ENCODE data around the gene ZNF827. TPM values are rescaled to one million over a fixed set of nuclear protein-coding genes. Genes with fewer than 3 reads are reported as not detected.

The ZNF827 gene
- total RNA-seq, 4 donors from 2014 or later, result 8.1 to 21.7 (median 8.3) TPM

DNA sequence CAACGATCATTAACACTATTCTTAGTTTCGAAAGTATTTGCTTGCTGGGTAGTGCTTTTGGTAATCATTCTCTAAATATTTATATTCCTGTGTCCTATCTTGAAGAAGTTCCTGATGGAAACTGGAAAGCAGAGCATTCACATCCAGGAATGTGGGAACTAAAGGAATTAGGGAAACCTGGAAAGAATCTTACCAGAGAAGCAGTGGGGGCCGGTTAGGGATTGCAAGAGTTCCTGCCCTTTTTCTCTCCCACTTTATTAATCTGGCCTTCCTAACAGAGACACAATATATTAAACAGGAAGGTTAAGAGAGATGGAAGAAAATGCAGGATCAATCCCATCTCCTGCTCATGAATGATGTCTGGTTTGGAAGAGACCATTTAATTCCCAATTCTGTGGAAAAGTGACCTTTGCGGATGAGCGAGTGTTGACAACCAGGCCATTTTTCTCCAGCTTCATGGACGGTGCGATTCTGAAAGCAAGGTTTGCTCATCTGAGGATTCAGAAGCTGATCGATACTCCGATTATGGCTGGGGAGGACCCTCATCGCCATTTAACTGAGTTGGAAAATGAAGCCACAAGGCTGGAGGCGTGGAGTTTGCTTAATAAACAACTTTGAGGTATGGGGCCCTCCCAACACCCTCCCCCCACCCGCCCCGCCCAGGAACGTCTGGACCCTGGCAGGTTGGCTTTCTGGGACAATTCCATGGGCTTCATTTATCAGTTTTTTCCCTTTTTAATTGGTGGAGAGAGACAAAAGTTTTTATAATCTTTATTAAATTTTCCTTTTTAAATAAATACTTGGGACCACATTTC lies 206.4 kb downstream of the ZNF827 start:
- TF ChIP-seq CTCF (IDR thresholded peaks at IDR 0.05; ENCODE audit: low read depth), result no peak

DNA sequence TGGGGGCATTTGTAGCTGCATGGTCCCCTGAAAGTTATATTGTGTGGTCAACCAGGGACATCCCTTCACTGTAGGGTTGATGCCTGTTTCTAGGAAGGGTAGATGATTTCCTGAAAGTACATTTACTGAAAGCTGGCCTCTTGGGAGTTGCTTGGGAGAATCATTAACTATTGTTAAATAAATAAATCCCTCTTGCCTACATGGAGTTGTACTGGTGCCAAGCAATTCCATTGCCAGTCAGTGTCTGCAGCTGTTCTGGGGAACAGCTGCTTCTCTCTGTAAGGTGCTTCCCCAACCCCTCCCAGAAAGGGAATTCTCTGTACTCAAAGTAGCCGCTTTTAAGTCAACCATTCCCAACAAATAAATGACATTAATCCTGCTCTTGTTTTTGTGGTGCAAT lies 207.6 kb downstream of the ZNF827 start:
- no peak for TF ChIP-seq CTCF (IDR thresholded peaks at IDR 0.05; ENCODE audit: low read depth)

DNA sequence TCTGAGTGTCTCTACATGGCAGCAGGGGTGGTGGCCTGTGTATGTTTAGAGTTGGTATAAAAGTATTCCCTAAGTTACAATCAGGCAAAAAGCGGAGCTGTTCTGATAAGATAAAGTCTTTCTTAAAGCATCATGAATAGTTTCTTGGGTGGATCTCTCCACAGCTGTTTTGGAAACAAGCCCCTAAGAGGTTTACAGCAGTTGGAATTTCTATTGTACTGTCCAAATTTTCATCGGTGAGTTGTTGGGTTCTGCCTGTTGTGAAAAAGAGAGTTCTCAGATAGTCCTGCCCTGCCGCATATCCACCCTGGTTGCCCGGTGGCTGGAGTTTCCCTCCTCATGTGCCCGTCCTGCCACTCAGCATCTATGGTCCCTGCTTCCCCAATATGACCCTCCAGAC lies 208.6 kb downstream of the ZNF827 start:
- TF ChIP-seq CTCF (IDR thresholded peaks at IDR 0.05; ENCODE audit: low read depth), result no peak

- no peak for TF ChIP-seq CTCF (IDR thresholded peaks at IDR 0.05; ENCODE audit: low read depth)
These were observed 215.3 kb downstream of the ZNF827 start for GRCh38 chr4:145723336-145723735.

GRCh38 chr4:145722561-145722960 lies 216.1 kb downstream of the ZNF827 start:
- no peak for TF ChIP-seq CTCF (IDR thresholded peaks at IDR 0.05; ENCODE audit: low read depth)

GRCh38 chr4:145720656-145721055 lies 218.0 kb downstream of the ZNF827 start:
- TF ChIP-seq CTCF (IDR thresholded peaks at IDR 0.05; ENCODE audit: low read depth), result no peak

- TF ChIP-seq CTCF (IDR thresholded peaks at IDR 0.05; ENCODE audit: low read depth), result no peak
These were observed 218.6 kb downstream of the ZNF827 start for GRCh38 chr4:145719752-145720624.
